Neutrophil (primary cell): ENCODE measurements around the gene OR51B2.
"Not testable (repeated sequence)": the region's sequence is repeated elsewhere in the genome, so short reads cannot be mapped to it uniquely, and the experiment has no call there.

Experiments used
- H3K27ac ChIP-seq: fragments of 200-600 bp; sonication (generic); 2 replicates; pipeline ENCODE4 v1.5.1; 2016; ENCODE audit warnings: mild to moderate bottlenecking, moderate library complexity
- H3K27me3 ChIP-seq: fragments of 200-600 bp; sonication (generic); 2 replicates; pipeline ENCODE4 v1.6.0; 2016; ENCODE audit warnings: mild to moderate bottlenecking
- H3K36me3 ChIP-seq: fragments of 200-600 bp; sonication (generic); 2 replicates; pipeline ENCODE4 v1.5.1; 2017
- H3K4me1 ChIP-seq, 2 experiments: fragments of 200-600 bp in 1 of 2; sonication (generic) in 1 of 2; 1 replicate in 1 of 2; 2 replicates in 1 of 2; pipeline versions ENCODE4 v1.5.1 to v1.6.1; 2013 to 2016; ENCODE audit warnings: low read depth in 1 of 2, low read length in 1 of 2, mild to moderate bottlenecking in 1 of 2, moderate library complexity in 1 of 2; ENCODE audit not compliant: control insufficient read depth in 1 of 2, insufficient read depth in 1 of 2
- H3K4me3 ChIP-seq, 2 experiments: fragments of 200-600 bp in 1 of 2; sonication (generic) in 1 of 2; 1 replicate in 1 of 2; 2 replicates in 1 of 2; pipeline ENCODE4 v1.5.1; 2013 to 2016; ENCODE audit warnings: low read depth in 1 of 2, low read length in 1 of 2, mild to moderate bottlenecking in 1 of 2, moderate library complexity in 1 of 2
- H3K9me3 ChIP-seq: fragments of 200-600 bp; sonication (generic); 2 replicates; pipeline ENCODE4 v1.5.1; 2016
- CTCF ChIP-seq: fragments of 200-600 bp; sonication (generic); IDR thresholded peaks from 2 replicates; pipeline ENCODE4 v1.5.1; 2016; ENCODE audit warnings: antibody characterized with exemption

OR51B2 gene

GRCh38 chr11:5348551-5349194 lies 24.6 kb upstream of the OR51B2 start:
- no peaks in the 10 kb centered on the region for H3K27me3 ChIP-seq
- H3K27ac ChIP-seq, result no peak overlapping the region
- H3K9me3 ChIP-seq, result no peaks in the 10 kb centered on the region
- TF ChIP-seq CTCF, result no peak
- no peaks in the 10 kb centered on the region for H3K4me1 ChIP-seq
- H3K4me3 ChIP-seq, result no peak overlapping the region
- H3K36me3 ChIP-seq, result no peaks in the 10 kb centered on the region

- Histone ChIP-seq H3K9me3 (no peaks in the 10 kb centered on the region), H3K27me3 (no peaks in the 10 kb centered on the region)
Measured at GRCh38 chr11:5345831-5346230, 21.7 kb upstream of the OR51B2 start.

GRCh38 chr11:5343474-5344335 lies 19.6 kb upstream of the OR51B2 start, which contains the start of gene OR51B5:
Gene OR51B5 (minus strand): TSS chr11:5343524. CDS start chr11:5343524, 0 bp downstream.
- no peaks in the 10 kb centered on the region for H3K9me3 ChIP-seq
- no peaks in the 10 kb centered on the region for H3K4me1 ChIP-seq
- no peaks in the 10 kb centered on the region for H3K36me3 ChIP-seq
- no peaks in the 10 kb centered on the region for H3K27me3 ChIP-seq
- H3K27ac ChIP-seq, result no peak within 1 kb of the TSS
- TF ChIP-seq CTCF, result no peak
- H3K4me3 ChIP-seq, result no peak within 1 kb of the TSS

More at GRCh38 chr11:5345831-5346230, 21.7 kb upstream of the OR51B2 start:
- no peaks in the 10 kb centered on the region for H3K4me1 ChIP-seq
- no peak overlapping the region for H3K27ac ChIP-seq
- H3K36me3 ChIP-seq, result no peaks in the 10 kb centered on the region
- no peak overlapping the region for H3K4me3 ChIP-seq
- no peak for TF ChIP-seq CTCF

GRCh38 chr11:5339771-5340322 lies 15.8 kb upstream of the OR51B2 start:
- Histone ChIP-seq H3K4me3 (no peak overlapping the region), H3K27ac (no peak overlapping the region), H3K27me3 (no peaks in the 10 kb centered on the region), H3K9me3 (no peaks in the 10 kb centered on the region), H3K36me3 (no peaks in the 10 kb centered on the region), H3K4me1 (no peaks in the 10 kb centered on the region)
- no peak for TF ChIP-seq CTCF

GRCh38 chr11:5337253-5337652 lies 13.2 kb upstream of the OR51B2 start:
- not testable (repeated sequence) for H3K27me3 ChIP-seq, H3K27ac ChIP-seq

GRCh38 chr11:5336331-5336730 lies 12.2 kb upstream of the OR51B2 start:
- Histone ChIP-seq H3K27ac (no peak overlapping the region), H3K27me3 (no peaks in the 10 kb centered on the region), H3K4me1 (no peaks in the 10 kb centered on the region), H3K4me3 (no peak overlapping the region), H3K9me3 (no peaks in the 10 kb centered on the region), H3K36me3 (no peaks in the 10 kb centered on the region)
- TF ChIP-seq CTCF, result no peak

More at GRCh38 chr11:5337253-5337652, 13.2 kb upstream of the OR51B2 start:
- not testable (repeated sequence) for H3K4me3 ChIP-seq, H3K4me1 ChIP-seq, H3K36me3 ChIP-seq, H3K9me3 ChIP-seq
